Amniotic epithelial cell (primary cell): ENCODE data around the gene HEG1.
A peak's percentile ranks its signal among the peaks of the same experiment; 100 is the strongest.

Source experiments
- DNase-seq: peaks from one replicate; pipeline ENCODE4 v3.0.0-alpha.2; 2010; ENCODE audit warnings: low read depth

The HEG1 gene

DNA sequence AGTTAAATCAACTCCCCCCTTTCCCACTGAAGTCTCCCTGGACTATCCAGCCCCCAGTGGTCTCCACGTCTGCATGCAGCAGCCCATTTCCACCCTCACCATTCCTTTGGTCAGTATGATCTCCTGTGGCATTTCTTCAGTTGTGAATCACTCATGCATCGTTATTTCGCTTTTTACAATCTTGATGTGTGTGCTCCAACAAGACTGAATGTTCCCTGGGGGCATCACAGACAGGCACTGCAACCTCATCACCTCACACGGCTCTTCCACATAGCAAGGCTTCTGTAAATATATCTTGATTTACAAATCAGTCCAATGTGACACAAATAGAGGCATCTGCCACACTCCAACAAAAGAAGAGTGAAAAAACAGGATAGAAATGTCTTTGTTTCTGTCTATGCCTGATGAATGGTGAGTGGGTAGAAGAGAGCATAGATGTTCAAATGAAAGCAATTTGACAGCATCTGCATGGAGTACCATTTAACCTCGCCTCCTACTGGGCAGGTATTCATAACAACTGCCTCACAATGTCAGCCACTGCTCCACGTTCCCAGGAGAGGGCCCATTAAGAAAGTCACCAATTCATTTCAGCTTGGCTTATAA is 5.2 kb downstream of the HEG1 start:
- DNase-seq = peak; percentile 40

DNA sequence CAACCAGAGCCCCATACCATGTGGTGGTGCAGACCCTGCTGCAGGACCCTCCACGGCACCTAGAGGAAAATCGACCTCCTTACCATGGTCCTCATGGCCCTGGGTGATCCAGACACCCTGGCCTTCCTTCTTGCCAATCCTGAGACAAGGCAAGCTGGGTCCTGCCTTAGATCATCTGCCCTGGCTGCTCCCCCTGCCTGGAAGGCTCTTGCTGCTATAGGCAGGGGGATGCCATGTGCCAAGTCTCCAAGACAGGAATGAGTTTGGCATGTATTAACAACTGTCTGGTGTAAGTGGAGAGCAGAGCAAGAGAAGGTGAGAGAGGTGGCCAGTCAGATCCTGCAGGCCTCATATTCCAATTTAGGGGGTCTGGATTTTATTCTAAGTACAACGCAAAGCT is 7.5 kb downstream of the HEG1 start:
- DNase-seq = no peak

DNA sequence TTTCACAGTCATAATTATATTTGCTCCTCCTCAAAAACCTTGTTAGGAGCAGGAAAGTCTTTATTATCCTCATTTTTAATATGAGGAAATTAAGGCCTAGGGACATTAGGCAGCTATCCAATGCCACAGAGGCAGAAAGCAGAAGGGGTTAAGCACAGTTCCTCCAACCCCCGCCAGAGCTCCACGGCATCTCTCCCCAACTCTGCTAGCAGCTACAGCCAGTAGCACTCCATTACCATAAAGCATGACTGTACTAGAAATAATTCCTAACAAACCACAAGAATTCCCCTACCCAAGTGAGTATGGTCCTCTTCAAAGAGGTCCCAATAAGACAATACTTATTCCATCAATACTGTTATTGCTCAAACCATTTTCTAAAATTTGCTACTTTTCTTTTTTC is 9.8 kb downstream of the HEG1 start:
- DNase-seq = peak; percentile 86

DNA sequence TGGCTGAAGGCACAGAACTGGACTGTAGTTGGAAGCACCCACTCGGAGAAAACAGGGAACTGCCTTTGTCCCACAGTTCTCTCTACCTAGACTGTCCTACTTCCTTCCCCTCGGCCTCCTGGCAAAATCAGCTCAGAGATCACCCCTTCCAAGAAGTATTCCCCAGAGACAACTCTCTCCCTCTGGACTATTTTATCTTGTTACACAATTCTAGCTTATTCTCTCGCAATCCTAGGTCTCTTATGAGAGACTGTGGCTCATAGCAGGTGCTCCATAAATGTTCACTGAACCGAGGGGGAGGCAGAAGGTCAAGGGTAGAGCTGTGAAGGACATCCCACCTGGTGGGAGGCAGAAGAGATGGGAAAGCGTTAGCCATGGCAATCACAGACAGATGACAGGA is 10.6 kb downstream of the HEG1 start:
- DNase-seq = peak; percentile 80

DNA sequence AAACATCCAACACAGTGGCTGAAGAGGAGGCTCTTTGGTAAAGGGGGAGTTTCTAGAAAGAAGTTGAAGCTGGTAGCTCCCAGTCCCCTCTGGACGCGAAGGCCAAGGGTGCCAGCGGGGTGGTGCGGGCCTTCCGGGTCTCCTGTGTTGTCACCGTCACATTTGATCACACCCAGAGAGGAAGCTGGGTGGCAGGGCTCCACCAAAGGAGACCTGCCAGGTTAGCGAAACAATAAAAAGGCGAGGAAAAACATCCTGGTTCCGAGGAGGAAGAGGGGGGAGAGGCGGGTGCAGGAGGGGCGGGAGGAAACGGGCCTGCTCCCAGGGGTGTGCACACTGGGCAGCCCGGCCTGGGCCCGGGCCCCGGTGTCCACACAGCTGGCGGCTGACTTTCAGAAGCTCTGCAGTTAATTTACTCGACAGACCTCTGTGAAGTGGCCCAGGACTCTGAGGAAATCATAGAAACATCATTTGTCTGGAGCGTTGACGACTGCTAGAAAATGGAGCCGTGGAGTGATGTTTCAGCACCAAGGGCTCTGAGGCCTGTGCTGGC is 12.1 kb downstream of the HEG1 start:
- DNase-seq = no peak

DNA sequence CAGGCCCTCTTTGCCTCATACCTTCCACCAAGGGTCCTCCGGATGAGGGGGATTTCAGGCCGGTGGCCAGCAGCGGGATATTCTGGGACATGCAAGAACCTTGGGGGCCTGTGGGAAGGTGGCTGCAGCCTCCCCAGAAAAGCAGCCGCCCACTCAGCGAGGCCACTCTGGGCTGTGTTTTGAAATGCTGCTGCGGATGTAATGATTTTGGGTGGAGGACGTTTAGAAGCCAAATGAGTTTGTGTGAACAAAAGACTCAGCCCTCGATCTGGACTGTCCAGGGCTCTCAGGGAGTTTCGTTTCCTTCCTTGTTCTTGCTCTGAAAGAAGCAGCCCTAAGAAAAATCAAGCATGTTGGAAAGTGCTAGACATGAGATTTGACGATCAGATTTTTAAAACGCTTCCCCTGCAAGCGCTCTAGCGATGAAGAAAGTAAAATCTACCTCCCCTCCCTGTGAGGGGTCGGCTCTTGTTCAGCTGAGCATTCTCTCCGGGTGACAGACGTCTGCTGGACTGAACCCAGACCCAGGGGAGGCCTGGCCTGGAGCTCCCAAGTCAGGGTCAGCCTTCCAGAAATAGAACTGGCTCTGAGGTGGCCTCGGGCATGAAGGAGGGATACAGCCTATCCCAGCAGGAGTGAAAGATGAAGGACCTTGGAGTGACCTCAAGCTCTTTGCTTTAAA is 12.9 kb downstream of the HEG1 start:
- no peak for DNase-seq

DNA sequence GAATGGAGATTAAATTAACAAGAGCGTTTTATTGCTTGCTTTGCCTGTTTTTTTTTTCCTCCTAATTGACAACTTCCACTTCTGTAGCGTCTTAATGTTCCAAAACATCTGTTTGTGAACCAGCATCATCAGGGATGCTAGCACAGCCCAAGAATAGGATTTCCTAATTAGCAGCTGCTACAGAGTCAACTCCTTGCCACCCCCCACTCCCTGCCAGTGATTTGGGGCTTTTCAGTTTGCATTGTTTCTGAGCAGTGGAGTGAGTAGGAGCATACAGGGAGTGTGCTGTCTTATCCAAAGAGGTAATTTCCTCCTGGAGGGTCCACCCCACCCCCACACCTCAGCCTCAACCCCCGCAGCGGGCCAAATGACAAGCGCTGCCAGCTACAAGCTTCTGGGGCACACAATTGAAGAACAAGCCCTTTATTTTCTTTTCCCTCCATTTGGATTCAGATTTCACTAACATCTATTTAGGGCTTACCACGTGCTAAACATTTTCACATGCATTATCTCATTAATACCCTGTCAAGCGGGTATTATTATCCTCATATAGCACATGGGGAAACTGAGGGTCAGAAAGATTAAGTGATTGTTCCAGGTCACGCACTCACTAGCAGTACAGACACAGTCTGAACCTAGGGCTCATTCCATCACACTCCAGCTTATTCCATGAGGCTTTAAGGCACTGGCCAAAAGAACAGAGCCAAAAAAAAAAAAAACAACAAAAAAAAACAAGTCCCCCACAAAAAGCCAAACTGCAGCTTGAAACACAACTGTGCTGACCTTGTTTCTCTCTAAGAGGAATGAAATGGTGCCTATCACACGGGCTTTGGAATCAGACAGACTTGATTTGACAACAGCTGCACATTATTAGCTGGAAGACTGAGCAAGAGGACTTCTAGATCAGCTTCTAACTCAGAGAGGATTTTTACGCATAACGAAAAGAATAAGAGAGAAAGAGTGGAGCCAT is 16.4 kb downstream of the HEG1 start:
- DNase-seq = no peak

DNA sequence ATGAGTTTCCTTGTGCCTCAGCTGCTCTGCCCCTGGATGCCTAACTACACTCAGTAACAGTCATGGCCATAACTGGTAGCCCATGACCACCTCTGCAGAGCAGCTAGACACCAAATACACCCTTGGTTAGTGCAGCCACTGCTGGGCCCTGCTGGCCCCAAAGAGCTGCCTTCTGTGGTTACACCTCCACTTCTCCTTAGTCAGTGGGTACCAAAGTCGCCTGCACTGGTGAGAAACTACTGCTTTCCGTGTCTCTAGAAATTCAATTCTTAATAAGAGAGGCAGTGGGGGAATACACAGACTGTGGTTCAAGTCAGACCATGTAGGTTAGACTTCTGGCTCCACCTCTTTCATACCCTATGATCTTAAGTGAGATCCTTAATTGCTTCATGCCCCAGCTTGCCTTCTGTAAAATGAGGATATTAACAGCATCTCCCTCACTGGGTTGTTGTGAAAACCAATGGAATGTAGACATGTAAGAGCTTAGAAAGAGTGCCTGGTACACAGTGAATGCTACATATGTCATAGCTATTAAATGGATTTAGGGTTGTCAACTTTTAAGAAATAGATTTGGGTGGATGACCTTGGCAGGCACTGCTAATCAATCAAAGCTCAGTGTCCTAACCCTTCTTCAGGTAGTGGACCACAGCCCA is 18.2 kb downstream of the HEG1 start:
- DNase-seq = peak; percentile 86

DNA sequence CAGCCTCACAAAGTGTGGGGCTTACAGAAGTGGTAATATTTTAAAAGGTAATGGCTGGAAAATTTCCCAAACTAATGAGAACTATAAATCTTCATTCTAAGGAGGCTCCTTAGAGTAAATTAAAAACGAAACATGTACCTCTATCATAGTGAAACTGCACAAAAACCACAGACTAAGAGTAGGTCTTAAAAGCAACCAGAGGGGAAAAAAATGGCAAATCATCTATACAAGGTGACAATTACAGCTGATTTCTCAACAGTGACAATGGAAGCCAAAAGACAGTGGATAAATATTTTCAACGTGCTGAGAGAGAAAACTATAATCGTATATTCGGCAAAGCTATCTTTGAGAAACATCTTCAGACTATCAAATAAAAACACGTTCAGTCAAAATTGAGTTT is 20.6 kb downstream of the HEG1 start:
- DNase-seq = no peak

DNA sequence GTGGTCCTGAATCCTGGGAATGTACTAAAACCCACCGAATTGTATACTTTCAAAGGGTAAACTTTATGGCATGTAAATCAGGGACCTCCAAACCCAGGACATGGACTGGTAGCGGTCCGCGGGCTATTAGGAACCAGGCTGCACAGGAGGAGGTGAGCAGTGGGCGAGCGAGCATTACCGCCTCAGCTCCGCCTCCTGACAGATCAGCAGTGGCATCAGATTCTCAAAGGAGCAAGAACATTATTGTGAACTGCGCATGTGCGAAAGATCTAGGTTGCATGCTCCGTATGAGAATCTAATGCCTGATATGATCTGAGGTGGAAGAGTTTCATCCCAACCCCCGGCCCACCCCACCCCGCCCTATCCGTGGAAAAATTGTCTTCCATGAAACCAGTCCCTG is 22.2 kb downstream of the HEG1 start:
- DNase-seq = no peak

DNA sequence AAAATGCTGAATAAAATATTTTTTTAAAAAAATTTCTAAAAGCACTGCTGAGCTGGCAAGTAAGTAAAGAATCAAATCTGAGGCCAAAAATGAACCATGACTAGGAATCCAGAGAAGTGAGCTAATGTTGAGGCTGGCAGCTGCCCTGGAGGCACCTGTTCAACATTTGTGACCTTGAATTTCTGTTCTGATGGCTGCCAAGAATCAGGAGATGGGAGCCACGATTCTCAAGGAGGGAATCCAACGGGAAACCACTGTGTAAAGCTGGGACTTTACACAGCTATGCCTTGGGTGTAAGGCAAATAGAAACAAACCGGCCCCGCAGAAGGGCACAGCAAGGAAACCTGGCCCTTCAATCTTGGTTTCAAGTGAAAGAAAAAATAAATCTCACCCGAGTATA is 22.7 kb downstream of the HEG1 start:
- DNase-seq = no peak

DNA sequence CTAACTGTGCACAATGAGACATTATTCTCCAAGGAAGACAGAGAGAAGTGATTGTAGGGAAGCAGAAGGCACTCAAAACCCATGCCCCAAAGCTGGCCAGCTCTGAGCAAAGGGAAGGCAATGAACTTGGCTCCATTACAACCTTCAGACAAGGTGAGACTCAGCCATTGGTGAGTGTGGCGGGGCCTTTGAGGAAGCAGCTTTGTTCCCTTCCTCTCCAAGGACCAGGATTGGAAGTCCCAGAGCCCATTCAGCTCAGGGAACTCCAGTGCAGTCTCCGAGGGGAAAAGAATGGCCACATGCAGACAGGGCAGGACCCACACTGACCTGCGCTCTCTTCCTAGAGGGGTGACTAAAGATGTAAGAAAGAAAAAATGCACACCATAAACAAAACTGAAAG is 23.1 kb downstream of the HEG1 start:
- no peak for DNase-seq

DNA sequence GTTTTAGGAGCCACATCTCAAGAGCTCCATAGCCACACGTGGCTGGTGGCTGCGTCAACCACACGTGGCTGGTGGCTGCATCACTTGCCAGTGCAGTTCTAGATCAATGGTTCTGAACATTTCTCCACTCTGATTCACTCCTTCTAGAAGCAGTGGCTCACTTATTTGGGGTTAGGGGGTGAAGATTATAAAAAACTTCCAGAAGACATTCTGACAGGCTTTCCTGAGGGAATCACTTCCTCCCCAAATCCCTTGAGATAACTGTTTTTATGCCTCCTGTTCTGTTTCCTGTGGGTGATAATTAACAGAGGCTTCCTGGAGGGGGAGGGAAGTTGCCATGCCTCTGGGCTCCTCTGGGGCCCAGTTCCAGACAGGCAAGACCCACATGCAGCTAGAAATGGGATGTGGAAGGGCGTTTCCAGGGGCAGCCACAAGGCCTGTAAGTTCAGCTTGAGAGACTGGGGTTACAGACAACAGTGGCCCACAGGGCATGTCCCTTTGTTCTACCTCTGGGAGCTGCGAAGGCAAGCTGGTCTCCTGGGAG is 23.6 kb downstream of the HEG1 start:
- DNase-seq = peak; percentile 66

DNA sequence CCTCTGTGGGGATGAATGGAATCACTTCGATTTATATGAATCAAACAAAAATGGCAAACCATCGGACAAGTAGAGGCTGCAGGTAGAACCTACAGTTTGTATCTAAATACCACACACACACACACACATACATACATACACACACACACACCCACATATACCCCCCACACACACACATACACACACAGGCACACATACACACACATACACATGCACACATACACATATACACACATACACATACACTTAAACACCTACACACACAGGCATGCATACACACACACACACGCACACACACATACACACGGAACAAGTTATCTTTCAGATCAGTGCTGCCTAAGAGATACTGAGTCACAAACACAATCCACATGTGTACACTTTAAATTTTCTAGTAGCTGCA is 24.3 kb downstream of the HEG1 start:
- no peak for DNase-seq

DNA sequence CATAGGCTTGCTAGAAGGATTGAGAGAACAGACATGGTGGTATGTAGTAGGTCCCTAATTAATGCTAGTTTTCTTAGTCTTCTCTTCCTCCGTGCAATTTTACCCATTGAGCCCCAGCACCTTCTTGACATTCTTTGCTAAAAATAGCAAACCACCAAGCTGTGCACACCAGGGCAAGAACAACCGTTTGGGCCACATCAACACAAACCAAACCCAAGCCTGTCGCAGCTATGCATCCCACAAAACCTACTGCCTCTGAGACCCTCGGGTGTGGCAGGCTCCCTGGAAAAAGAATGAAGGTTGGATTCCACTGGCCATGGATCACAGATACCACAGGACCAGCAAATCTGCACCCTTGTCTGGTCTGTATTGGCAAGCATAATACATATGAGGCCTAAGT is 27.1 kb downstream of the HEG1 start:
- no peak for DNase-seq

DNA sequence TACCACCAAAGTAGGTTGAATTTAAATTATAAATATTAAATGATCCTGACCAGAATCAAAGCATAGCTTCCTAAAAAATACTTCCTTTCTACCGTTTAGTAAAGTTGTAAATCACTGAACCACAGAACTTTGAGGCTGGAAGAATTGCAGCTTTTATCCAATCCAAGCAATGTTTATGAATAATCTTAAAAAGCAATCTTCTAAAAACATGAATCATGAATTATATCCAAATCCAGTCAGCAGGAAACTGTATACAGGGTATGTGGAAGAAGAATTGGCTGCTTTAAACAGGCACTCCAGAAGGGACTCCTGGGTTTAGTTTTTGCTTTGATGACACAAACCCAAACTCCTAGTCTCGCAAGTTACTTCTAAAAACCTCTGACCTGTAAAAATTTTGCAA is 30.2 kb downstream of the HEG1 start:
- peak; percentile 58 for DNase-seq

DNA sequence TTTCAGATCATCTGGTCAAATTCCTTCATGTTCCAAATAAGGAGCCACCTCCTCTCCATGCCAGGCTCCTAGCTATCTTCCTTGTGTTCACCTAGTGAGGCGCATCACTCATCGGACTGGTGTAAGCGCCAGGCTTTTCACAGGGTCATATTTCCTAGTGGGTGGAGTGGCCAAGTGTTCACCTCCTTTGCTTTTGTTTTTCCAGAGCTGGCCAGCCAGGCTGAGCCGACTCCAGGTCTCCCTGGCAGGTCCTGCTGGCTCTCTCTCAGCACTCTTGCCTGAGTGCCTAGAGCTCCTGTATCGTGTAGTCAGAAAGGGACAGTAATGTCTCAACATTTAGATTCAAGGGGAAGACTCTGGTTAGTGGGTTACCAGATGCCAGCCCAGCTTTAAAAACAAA is 31.0 kb downstream of the HEG1 start:
- DNase-seq = no peak

DNA sequence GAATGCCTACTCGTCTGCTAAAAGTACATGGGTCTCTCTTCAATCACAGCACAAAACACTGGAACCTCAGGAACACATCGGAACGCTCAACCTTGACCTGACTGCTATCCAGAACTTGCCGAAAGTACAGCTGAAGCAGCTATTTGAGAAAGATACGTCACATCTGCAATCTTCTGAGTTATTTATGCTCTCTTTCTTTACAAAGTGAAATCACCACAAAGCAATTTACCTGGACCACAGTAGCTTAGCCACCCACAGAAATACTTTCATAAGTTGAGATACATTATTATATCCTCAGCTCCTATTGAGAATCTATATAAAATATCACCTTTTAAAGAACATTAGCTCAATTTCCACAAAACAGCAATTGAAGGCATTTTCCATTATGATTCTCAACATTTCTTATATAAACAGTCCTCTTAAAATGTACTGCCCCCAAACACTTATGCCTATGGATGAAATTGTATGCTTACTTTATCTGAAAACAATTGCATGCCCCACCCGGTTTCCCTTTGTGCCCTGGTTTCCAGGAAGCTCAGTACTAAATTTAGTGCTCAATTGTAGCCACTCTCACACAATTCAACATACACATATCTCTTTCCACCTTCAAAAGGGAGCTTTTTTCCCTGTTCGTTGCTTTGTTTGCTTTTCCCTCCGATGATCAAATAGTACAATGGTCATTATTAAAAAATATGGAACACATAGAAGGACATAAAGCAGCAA is 31.8 kb downstream of the HEG1 start:
- DNase-seq = peak; percentile 39

DNA sequence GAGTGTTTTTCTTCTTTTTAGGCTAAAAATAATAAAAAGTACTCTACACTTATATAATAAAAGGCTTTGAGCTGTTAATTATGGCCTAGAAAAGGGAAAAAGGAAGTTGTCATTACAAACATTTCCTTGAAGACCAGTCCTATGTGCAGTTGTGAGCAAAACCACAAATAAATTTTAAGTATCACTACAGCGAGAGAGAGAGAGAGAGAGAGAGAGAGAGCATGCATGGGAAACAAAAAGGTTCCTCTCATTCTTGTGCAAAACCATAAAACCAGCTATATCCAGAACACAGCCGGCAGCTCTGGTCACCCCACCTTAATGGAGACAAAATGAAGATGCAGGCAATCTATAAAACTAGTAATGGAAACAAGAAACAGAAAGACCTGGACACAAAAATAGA is 33.6 kb downstream of the HEG1 start:
- peak; percentile 48 for DNase-seq

DNA sequence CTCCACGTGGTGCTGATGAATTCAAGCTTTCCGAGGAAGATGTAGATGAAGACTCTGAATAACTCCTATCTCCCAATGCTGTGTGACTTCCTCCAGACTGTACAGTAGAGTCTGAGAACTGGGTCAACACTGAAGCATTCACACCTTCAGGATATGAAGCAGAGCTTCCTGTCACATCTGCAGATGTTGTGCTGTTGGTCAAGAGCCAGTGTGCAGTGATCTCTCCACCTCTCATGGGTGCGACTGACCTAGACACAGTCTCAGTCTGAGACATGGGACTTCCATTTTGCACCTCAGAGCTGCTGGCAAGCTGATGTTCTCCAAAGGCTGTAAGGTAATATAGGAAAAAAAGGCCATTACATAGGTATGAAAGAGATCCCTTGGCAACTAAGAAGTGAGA is 36.5 kb downstream of the HEG1 start:
- no peak for DNase-seq

DNA sequence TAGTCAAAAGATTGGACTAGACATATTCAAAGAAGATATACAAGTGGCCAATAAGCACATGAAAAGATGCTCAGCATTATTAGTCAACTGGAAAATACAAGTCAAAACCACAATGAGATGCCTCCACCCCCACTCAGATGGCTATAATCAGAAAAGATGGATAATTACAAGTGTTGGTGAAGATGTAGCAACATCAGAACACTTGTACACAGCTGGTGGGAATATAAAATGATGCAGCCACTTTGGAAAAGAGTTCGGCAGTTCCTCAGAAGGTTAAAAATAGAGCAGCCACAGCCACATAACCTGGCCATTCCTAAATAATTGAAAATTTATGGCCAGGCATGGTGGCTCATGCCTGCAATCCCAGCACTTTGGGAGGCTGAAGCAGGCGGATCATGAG is 38.4 kb downstream of the HEG1 start:
- peak; percentile 47 for DNase-seq
